ENCODE results near the gene HOXC11.
A peak's percentile ranks its signal among the peaks of the same experiment; 100 is the strongest.

- TF ChIP-seq EZH2 (IDR thresholded peaks at IDR 0.05; ENCODE audit: low read depth, unreplicated experiment) (peak; percentile 60), POLR2AphosphoS5 (IDR thresholded peaks at IDR 0.05; ENCODE audit: low read depth) (no peak), CREB1 (CRISPR knock-in tag; IDR thresholded peaks at IDR 0.05; ENCODE audit: low read depth) (no peak), REST (IDR thresholded peaks at IDR 0.05; ENCODE audit: unreplicated experiment) (no peak)
These were observed 53.9 kb downstream of the HOXC11 start for GRCh38 chr12:54026640-54027441.

Data from GM23338 (cell line).